Panc1 (cell line): ENCODE data around the gene FLACC1.

ENCODE experiments used
- POLR2AphosphoS5 ChIP-seq: IDR thresholded peaks from 2 replicates; pipeline ENCODE4 v1.6.1; 2012; ENCODE audit warnings: mild to moderate bottlenecking, low read depth, low read length, moderate library complexity
- TF ChIP-seq, protein P1 (sequence below): fragments of 450-650 bp; IDR thresholded peaks from 2 replicates; pipeline ENCODE4 v1.5.1; 2017; ENCODE audit warnings: mild to moderate bottlenecking

DNA sequence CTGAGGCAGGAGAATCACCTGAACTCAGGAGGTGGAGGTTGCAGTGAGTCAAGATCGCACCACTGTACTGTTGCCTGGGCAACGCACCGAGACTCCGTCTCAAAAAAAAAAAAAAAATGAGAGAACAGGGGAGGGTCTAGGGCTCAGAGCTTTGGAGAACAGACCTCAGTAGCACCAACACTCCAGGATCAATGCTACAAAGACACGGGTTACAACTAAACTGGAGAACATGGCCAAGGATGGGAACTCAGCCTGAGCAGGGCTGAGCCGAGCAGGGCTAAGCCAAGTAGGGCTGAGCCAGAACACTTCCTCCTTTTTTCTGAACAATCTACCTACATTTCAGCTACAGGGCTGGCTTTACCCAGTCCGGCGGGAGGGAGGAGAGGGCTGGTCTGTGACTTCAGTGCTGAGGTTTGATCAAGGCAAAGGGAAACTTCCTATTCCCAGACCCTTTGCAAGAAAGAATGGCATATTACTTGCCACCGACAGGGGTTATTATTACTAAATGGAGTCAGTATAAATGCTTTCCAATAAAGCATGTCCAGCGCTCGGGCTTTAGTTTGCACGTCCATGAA, 99.7 kb downstream of the FLACC1 start:
- TF ChIP-seq, protein P1, sequence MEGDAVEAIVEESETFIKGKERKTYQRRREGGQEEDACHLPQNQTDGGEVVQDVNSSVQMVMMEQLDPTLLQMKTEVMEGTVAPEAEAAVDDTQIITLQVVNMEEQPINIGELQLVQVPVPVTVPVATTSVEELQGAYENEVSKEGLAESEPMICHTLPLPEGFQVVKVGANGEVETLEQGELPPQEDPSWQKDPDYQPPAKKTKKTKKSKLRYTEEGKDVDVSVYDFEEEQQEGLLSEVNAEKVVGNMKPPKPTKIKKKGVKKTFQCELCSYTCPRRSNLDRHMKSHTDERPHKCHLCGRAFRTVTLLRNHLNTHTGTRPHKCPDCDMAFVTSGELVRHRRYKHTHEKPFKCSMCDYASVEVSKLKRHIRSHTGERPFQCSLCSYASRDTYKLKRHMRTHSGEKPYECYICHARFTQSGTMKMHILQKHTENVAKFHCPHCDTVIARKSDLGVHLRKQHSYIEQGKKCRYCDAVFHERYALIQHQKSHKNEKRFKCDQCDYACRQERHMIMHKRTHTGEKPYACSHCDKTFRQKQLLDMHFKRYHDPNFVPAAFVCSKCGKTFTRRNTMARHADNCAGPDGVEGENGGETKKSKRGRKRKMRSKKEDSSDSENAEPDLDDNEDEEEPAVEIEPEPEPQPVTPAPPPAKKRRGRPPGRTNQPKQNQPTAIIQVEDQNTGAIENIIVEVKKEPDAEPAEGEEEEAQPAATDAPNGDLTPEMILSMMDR, result no peak
- TF ChIP-seq POLR2AphosphoS5, result no peak
